HG02840 (cell line): ENCODE data around the gene PLCB2.

Source experiments
- ATAC-seq: cut with Tn5 transposase; IDR thresholded peaks from one replicate; pipeline ENCODE4 v1.9.1; 2021; ENCODE audit warnings: mild to moderate bottlenecking, moderate library complexity, moderate number of reproducible peaks; ENCODE audit not compliant: unreplicated experiment, low FRiP score

Gene PLCB2

GRCh38 chr15:40328176-40328575 lies 20.4 kb upstream of the PLCB2 start:
- no peak for ATAC-seq

GRCh38 chr15:40327457-40327856 lies 19.7 kb upstream of the PLCB2 start:
- no peak for ATAC-seq

GRCh38 chr15:40325700-40326099 lies 18.0 kb upstream of the PLCB2 start:
- no peak for ATAC-seq

- no peak for ATAC-seq
Observed at GRCh38 chr15:40325188-40325587, 17.5 kb upstream of the PLCB2 start.

- peak; percentile 8 for ATAC-seq
Observed at GRCh38 chr15:40323953-40324937, 16.5 kb upstream of the PLCB2 start.

- peak; percentile 85 for ATAC-seq
Observed at GRCh38 chr15:40323239-40323952, 15.7 kb upstream of the PLCB2 start, which contains the start of gene INAFM2. Gene INAFM2 (plus strand): TSS chr15:40323692. CDS start chr15:40324056, 364 bp downstream.

GRCh38 chr15:40322531-40323238 lies 14.9 kb upstream of the PLCB2 start:
- no peak for ATAC-seq

GRCh38 chr15:40320931-40321371 lies 13.2 kb upstream of the PLCB2 start:
- no peak for ATAC-seq

GRCh38 chr15:40320409-40320808 lies 12.7 kb upstream of the PLCB2 start:
- no peak for ATAC-seq

- ATAC-seq, result no peak
Observed at GRCh38 chr15:40317580-40317979, 9.8 kb upstream of the PLCB2 start.

- no peak for ATAC-seq
Observed at GRCh38 chr15:40316931-40317330, 9.2 kb upstream of the PLCB2 start.

GRCh38 chr15:40314723-40315276 lies 7.1 kb upstream of the PLCB2 start:
- no peak for ATAC-seq

GRCh38 chr15:40313531-40314398 lies 6.0 kb upstream of the PLCB2 start:
- ATAC-seq, result no peak

- no peak for ATAC-seq
Observed at GRCh38 chr15:40312370-40313158, 4.8 kb upstream of the PLCB2 start.

- ATAC-seq, result no peak
Observed at GRCh38 chr15:40310993-40311392, 3.3 kb upstream of the PLCB2 start.

GRCh38 chr15:40310001-40310959 lies 2.5 kb upstream of the PLCB2 start:
- no peak for ATAC-seq

GRCh38 chr15:40309344-40309862 lies 1.7 kb upstream of the PLCB2 start:
- no peak for ATAC-seq
